Stimulated activated CD8-positive, alpha-beta memory T cell treated with anti-CD3 and anti-CD28 coated beads, Interleukin-4, amount 100 ng/mL, for 24 hours (primary cell): ENCODE results near the gene ATP2A3.
A peak's percentile ranks its signal among the peaks of the same experiment; 100 is the strongest.

Experiments
- DNase-seq: peaks from one replicate; pipeline ENCODE4 v3.0.0-alpha.2; 2020; ENCODE audit warnings: low read depth

Gene ATP2A3

DNA sequence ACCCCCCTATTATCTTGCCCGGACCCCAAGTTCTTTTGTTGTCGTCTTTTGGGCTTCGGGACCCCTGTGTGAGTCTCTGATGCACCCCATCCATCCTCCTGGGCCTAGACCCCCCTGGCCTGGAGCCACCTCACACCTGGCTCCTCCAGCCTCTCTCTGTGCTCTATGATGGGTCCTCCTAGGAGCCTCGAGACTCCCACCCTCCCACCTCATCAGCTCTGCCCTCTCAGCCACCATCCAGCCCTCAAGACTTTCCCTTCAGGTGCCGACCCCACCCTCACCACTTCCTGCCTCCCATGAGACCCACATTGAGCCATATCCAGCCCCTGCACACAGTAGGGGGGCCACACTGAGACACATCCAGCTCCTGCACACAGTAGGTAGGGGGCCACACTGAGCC lies 8.7 kb upstream of the ATP2A3 start:
- DNase-seq, result no peak

DNA sequence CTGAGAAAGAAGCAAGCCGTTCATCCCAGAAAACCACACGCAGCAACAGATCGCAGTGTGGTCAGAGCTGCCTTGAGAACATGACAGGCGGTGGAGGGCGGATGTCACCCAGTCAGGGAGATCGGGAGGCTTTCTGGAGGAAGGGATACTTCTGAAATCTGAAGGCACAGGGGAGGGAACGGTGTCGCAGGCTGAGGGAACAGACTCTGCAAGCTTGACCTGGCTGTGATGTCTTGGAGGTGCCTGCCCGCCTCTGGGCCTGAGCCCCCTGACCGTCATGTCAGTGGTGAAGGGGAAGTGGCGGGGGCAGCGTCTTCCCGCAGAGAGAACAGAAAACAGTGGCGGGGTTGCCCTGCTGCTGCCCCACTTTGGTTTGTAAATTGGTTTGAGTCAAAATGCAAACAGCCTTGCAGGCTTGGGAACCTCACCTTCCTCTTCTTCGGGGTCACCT lies 8.1 kb upstream of the ATP2A3 start:
- DNase-seq, result no peak

DNA sequence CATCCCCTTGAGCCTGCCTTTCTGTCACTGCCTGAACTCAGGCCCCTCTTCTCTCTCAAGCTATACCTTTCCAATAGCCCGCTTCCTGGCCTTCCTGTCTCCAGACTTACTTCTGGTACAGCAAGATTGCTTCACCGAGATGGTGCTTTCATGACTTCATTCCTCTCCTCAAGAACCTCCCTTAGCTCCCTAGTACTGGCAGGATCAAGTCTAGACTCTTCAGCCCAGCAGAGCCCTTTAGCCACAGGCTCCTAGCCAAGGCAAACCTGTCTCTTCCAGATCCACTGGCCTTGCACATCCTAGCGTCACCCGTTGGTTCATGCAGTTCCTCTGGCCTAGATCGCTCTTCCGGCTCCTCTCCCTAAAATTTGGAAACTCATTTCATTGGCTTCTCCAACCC lies 6.4 kb upstream of the ATP2A3 start:
- DNase-seq, result no peak

DNA sequence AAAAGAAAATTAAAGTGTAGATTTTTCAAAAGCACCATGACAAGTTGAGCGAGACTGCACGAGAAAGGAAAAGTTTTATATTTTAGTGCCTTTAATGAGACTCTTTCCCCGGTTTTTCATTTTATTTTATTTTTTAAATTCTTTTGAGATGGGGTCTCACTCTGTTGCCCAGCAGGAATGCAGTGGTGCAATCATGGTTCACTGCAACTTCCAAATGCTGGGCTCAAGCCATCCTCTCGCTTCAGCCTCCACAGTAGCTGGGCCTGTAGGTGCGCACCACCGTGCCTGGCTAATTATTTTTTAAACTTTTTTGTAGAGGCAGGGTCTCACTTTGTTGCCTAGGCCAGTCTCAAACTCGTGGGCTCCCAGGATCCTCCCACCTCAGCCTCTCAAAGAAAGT lies 5.7 kb upstream of the ATP2A3 start:
- DNase-seq, result no peak

DNA sequence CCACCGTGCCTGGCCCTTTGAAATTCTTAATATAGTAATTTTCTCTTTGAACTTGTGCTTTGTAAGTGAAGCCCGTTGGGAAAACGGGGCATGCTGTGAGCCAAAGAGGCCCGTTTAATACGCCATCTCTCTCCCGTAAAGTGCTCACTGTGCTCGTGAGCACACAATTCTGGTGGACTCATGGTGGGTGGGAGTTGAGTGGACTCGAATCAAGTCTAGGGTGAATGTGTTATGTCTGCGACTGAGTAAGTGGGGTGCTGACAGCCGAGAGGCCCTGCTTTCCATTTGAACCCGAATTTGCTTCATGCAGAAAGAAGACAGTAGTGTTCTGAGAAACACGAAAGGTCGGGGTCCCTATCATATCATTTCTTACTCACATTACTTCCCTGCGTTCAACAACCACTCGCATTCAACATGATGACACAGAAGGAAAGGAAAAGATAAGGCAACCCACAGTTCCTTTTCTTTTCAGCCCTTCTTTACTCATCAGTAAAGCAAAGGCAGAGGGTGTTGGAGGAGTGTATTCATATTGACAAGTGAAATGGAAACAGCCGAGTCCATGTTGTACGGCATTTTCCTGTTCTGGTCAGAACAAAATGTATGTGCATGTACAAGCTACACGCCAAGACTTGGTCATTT lies 4.8 kb upstream of the ATP2A3 start:
- DNase-seq, result no peak

DNA sequence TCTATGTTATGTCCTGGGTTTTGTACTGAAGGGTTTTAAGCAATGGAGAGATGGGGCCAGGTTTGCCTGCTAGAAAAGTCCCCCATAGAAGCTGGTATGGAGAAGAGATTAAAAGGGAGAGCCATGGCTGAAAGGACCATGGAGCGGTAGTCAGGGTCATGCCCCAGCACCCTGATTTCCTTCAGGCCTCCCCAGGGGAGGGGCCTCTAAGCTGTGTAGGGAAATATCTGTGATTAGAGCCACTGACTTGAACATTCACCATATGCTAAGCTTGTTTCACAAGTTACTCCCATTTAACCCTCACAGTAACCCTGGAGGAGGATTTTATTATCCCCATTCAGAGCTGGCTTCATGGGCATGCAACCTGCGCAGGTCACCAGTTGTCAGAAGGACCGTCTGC lies 3.8 kb upstream of the ATP2A3 start:
- no peak for DNase-seq

DNA sequence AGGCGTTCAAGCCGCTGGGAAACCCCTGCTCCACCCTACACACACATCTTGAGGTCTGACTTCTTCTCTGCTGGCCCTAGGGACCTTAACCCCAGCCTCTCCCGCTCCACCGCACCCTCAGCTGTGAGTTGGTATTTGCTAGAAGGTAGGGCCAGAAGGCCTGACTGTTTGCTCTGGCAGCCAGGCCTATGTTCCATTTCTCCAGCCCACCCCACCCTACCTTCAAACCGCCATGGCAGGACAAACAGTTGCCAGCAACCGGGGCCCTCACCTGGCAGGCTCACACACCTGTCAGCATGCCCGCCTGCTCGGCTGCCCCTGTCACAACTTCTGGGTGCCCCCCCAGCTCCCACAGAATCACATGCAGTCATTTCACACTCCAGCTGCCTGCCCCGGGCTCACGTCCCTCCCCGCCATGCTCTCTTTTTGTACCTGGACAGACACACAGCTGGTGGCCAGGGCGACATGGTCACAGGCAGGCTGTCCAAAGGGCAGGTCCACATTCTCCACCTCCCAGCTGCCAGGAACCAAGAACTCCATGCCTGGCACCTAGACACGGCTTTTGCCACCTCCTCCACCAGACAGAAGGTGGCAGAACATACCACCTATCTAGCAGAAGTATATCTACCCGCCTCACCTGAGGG lies 2.6 kb upstream of the ATP2A3 start:
- DNase-seq, result no peak

DNA sequence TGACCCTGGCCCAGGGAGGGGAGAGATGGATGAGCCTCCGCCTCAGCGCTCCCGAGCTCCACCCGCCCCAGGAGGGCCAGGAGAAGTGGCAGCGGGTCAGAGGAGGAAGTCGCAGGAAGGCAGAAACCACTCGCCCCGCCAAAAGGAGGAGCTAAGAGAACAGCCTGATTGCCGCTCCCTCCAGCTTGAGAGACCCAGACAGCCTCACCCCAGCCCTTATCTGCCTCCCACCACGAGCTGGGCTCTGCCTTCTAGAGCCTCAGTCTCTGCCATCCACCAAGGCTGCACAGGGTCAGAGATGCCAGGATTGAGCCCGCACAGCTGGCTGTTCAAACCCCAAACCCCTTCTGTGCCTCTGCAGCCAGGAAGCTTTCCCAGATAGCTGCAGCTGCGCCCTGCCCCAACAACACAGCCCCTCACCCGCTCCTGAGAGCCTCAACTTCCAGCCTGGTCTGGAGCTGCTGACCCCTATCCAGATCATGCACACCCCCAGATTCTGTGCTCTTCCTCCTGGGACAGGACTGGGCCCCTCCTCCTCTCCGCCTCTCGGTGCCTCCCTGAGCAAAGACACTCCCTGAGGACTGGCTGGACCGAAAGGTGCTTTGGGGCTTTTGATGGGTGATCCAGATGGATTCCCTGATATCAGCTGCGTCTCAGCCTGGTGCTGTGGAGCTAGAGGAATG lies 1.0 kb upstream of the ATP2A3 start:
- peak; percentile 44 for DNase-seq

DNA sequence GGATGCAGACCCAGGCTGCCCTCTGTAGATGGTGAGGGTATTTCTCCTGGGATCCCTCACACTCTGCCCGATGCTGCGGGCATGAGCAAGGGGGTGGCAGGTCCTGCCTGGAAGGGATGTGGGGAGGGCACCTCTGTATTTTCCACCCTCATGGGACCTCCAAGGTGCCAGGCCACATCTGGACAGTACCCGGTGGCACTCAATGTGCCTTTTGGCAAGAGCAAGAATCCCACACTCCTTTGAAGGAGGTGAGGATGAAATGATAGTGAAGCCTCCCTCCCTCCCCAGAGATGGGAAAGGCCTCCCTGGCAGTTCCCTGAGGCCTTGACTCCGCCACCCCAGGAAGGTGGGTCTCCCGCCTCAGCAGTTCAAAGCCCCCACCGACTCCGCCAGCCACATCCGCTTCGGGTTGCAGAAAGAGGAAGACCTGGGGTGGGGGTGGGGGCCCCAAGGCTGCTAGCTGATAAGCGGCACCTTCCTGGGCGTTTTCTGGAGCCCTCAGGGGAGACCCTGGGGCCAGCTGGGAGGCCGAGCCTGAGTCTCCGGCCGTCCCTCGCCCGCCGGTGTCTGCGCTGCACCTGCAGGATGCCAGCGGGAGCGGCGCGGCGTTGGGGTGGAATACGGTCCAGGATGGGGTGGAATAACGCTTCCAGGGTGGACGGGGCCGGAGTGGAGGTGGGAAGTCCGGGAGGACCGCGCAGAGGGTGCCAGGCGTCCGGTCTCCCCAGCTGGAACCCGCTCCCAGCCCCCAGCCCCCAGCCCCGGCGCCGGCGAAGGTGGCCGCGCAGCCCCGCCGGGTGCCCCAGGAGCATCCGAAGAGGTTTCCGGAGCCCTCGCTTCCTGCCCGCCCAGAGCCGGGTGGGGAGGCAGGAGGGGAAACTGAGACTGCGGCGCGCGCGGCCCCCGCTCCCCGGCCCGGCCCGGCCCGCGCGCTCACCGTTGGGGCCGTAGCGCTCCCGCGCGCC lies 718 bp downstream of the ATP2A3 start:
- peak; percentile 51 for DNase-seq

DNA sequence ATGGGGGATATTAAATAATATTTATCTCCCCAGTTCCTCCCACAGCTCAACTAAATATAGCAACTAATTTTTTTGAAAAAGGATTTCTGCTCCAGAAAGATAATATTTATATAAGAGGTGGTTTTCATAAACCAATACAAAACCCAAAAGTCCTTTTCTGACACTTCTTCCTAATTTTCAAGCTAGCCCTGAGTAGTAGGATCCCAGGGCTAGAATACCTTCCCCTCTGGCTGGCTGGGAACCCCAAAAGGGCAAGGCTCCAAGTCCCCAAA lies 1.3 kb downstream of the ATP2A3 start:
- no peak for DNase-seq

DNA sequence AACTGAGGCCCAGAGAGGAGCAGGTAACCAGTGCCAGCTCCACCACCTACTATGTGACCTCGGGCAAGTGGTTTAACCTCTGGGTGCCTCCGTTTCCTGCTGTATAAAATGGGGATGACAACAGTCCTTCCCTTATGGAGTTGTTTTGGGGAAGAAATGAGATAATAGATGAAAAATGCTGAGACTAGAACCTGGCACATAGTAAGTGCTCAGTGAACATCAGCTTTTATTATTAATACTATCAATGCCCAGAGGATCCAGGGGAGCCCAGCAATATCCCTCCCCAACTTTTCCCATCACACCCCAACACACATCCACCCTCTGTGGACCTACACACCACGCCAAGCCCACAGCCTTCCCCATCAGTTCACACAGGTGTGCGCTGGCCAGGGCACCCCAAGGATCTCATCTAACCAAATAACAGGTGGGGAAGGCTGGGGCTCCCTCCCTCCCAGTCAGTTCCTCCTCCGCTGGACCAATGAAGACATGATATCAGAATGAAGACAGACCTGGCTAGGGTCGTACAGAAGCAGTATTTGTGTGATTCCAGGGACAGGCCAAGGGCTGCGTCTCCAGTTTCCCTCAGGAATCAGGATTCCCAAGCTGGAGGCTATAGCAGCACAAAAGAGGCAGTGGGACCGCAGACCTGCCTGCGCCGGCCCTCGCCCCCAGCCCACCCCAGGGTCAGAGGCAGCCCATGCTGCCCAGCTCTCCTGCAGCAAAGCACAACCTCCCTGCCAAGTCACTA lies 1.8 kb downstream of the ATP2A3 start:
- no peak for DNase-seq

DNA sequence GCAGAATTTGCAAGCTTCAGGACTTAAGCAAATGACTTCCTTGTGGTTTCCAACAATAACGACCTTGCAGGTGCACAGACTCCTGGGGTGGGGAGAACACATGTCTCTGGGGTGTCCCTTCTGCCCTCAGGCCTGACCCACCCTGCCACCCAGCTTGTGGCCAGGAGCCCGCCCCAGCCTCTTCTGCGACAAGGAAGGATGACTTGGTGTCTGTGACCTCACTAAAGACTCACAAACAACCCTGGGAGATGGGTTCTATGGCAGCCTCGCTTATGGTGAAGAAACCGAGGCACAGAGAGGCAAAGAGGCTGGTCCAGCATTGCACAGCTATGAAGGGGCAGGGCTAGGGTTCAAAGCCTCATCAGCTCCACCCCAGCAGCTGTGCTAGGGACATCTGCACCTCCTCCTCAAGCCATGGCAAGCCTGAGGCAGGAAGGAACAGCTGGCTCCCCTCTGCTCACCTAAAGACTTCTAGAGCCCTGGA lies 2.6 kb downstream of the ATP2A3 start:
- no peak for DNase-seq

DNA sequence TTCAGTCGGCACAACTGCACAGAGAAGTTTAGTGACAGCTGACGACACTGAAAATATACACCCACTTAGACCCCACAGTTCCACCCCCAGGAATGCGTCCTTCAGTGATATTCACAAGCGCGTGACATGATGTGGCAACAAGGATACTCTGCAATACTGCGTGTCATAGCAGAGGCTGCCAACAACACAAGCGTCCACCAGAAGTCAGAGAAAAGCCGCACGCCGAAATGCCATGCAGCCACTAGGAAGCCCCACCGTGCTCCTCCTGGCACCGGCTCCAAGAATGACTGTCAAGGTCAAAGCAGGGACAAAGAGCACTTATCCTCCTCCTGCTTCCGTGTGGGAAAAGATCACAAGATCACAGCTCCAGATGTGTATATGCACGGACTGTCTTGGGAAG lies 3.5 kb downstream of the ATP2A3 start:
- DNase-seq, result no peak

DNA sequence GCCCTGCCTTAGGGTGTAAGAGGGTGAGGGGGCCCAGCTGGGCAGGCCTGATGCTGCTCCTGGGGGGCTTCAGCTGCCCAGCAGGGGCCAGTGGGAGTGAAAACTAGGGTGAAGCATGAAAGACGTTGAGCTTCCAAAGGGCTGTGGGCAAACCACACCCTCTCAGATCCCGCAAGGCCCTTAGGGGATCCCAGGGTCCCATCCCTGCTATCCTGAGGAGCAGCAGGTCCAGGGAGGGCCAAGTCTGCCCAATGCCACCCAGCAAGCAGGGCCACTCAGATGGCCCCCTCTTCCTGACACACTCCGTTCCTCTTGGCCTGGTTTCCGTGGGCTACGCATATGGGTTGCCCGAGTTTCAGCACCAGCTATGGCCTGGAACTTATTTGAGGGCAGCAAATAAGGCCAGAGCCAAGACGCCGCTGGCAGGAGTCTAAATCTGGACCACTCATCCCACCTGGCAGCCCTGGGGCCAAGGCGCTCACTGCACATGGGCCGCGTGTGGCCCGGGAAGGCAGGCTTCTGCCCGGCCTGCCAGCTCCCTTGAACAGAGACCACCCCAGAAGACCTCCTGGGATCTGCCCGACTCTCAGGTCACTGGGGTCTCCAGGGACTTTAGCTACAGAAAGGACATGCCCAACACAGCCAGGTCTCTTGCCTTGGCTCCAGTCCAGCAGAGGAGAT lies 4.2 kb downstream of the ATP2A3 start:
- DNase-seq, result no peak

DNA sequence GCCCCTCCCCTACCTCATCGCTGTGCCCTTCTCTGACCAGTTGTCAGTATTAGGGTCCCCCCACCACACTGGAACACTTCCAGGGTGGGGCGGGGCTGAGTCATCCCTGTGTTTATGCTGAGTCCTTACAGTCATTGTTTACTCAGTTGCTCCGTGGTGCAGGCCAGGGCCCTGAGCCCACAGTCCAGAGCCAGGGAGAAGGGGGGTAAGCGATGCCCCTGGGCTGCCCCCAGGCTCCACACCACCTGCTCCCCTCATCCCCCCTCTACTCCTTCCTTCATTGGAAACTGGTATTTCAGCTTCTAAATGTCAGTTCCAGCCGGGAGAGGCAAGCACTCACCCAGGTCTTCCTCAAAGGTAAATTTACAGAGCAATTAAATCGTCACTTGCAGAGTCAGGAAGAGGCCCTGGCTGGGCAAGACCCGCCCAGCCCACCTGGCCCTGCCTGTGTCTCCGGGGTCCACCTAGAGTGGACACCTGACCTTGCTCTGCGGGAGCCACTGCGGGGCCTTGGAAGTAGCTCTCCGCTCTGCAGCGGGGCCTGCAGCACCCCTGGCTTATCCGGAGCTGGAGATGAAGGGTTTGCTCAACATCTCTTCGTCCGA lies 4.8 kb downstream of the ATP2A3 start:
- DNase-seq, result no peak

DNA sequence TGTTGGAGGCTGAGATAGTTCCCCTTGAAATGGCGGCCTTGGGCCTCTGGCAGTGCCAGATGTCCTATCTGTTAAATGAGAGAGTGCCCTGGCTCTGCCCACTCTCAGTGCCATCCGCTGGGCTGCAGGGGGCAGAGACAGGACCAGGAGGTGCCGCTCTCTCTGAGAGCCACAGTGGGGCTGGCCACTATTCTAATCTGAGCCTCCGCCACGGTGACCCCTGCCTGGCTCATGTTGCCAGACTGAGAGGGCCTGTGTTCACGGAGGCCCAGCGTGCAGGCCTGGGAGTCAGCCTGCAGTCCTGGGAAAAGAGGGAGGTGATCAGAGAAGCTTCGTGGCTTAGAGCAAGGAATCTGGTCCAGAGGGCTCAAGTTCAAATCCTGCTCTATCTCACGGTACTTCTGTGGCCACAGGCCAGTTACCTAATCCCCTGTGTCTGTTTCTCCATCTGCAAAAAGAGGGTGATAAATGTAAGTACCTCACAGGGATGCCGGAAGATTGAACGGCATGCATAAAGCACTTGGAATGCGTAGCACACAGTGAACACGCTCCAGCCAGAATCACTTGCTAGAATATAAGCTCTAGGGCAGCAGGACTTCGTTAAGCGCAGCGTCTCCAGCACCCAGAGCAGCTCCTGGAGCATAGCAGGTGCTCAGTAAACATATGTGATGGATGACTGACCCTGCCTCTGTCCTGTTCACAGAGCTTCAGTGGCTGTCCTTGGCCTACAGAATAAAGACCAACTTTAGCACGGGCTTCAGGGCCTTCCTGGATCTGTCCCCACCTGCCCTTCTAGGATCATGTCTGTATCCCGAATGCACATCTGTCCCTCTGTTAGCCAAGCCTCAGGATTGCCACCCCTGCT lies 6.3 kb downstream of the ATP2A3 start:
- no peak for DNase-seq

DNA sequence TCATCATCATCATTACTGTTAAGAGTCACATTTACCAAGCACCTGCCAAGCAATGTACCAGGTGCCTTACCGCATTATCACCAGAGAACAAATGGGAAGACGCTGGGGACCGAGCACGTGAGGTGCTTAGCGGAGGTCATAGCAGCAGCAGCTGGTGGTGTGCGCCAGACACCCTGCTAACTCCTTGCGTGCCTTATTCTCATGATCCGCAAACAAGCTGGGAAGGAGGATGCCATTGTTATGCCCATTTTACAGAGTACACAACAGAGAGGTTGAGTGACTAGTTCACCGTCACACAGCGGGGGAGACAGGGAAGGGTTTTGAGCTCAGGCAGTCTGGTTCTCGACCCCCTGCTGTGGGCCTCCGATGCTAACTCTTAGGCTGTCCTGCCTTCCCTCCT lies 7.3 kb downstream of the ATP2A3 start:
- no peak for DNase-seq

DNA sequence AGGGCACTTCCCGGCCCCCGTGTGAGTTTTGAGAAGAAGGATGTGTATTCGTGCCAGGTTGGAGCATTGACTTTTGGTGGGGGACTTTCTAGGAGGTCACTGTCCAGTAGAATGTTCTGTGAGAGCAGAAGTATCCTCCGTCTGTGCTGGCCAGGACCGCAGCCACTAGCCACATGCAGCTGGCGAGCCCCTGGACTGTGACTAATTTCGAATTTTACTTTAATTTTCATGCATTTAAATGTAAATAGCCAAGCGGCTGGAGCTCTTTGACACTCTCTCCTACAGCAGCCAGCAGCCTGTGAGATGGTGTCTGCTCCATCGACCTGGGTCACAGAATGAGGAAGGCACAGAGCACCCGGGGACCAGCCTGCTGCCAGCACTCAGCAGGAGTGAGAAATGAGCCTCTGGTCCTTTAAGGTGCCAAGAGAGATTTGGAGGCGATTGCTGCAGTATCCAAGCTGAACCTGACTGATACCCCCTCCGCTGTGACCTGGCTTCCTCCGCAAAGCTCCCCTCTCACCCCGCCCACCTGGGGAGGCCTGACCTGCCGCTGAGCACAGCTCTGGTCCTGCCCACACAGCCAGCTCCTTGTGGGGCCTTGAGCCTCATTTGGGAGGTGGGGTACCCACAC lies 7.8 kb downstream of the ATP2A3 start:
- DNase-seq, result peak; percentile 19

DNA sequence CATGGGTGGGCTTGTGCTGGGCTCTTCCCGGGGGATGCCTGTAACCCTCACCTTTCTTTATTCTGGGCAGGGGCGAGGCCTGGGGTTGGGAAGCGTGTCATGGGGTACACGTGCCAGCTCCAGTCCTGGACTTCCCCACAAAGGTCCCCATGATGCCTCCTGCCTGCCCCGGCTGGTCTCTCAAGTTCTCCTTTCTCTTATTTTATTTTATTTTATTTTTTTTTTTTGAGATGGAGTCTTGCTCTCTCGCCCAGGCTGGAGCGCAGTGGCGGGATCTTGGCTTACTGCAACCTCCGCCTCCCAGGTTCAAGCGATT lies 8.6 kb downstream of the ATP2A3 start:
- no peak for DNase-seq
